Keratinocyte (primary cell): Measurements from ENCODE around the gene SRPK2. TPM values are rescaled to one million over a fixed set of nuclear protein-coding genes. Genes with fewer than 3 reads are reported as not detected.
"Not testable (repeated sequence)": the region's sequence is repeated elsewhere in the genome, so short reads cannot be mapped to it uniquely, and the experiment has no call there.

ENCODE experiments used
- DNase-seq: peaks from one replicate; pipeline ENCODE4 v3.0.0-alpha.2; 2011; ENCODE audit warnings: low read depth, missing footprints, low spot score
- FAIRE-seq: peaks from 2 replicates; lab custom pipeline; 2011; peaks lifted over from hg19 to GRCh38; lab: Jason Lieb, UNC
- H2AFZ ChIP-seq: 2 replicates; pipeline ENCODE4 v1.6.0; 2012; ENCODE audit warnings: low read length, control low read depth, inconsistent platforms; ENCODE audit not compliant: control insufficient read depth
- H3K27ac ChIP-seq: 2 replicates; pipeline ENCODE4 v1.5.1; 2011; ENCODE audit warnings: low read length; ENCODE audit not compliant: control insufficient read depth, insufficient read depth
- H3K27me3 ChIP-seq: 3 replicates; pipeline ENCODE4 v1.6.0; 2011; ENCODE audit warnings: low read length; ENCODE audit not compliant: control insufficient read depth, insufficient read depth; ENCODE audit errors: extremely low read depth
- H3K36me3 ChIP-seq, 2 experiments: 2 replicates in 1 of 2; 3 replicates in 1 of 2; pipeline ENCODE4 v1.5.1; 2011; ENCODE audit warnings: low read length in 2 of 2, mild to moderate bottlenecking in 1 of 2; ENCODE audit not compliant: control insufficient read depth in 2 of 2, insufficient read depth in 2 of 2; ENCODE audit errors: extremely low read depth in 1 of 2
- H3K4me1 ChIP-seq: 3 replicates; pipeline ENCODE4 v1.5.1; 2011; ENCODE audit warnings: low read length; ENCODE audit not compliant: control insufficient read depth, insufficient read depth; ENCODE audit errors: extremely low read depth
- H3K4me2 ChIP-seq: 3 replicates; pipeline ENCODE4 v1.6.0; 2011; ENCODE audit warnings: low read depth, low read length; ENCODE audit not compliant: control insufficient read depth, insufficient read depth; ENCODE audit errors: extremely low read depth
- H3K4me3 ChIP-seq, 3 experiments: fragments of 200-600 bp in 1 of 3; sonication (generic) in 1 of 3; 2 replicates in 2 of 3; 3 replicates in 1 of 3; pipeline ENCODE4 v1.5.1; 2011 to 2016; ENCODE audit warnings: low read length in 3 of 3, mild to moderate bottlenecking in 3 of 3, control low read depth in 2 of 3, inconsistent platforms in 1 of 3, low read depth in 1 of 3, mixed read lengths in 1 of 3, mixed run types in 1 of 3, moderate library complexity in 1 of 3; ENCODE audit not compliant: control insufficient read depth in 2 of 3, insufficient read depth in 2 of 3; ENCODE audit errors: extremely low read depth in 1 of 3
- H3K79me2 ChIP-seq: 2 replicates; pipeline ENCODE4 v1.6.0; 2012; ENCODE audit warnings: low read length; ENCODE audit not compliant: control insufficient read depth, insufficient read depth
- H3K9ac ChIP-seq: 3 replicates; pipeline ENCODE4 v1.6.0; 2011; ENCODE audit warnings: low read length; ENCODE audit not compliant: control insufficient read depth, insufficient read depth; ENCODE audit errors: extremely low read depth
- H3K9me1 ChIP-seq: 3 replicates; pipeline ENCODE4 v1.6.0; 2011; ENCODE audit warnings: low read length; ENCODE audit not compliant: control insufficient read depth, insufficient read depth; ENCODE audit errors: extremely low read depth
- H3K9me3 ChIP-seq: 2 replicates; pipeline ENCODE4 v1.5.1; 2012; ENCODE audit warnings: low read depth, low read length; ENCODE audit not compliant: control insufficient read depth
- H4K20me1 ChIP-seq: 3 replicates; pipeline ENCODE4 v1.6.0; 2011; ENCODE audit warnings: low read length; ENCODE audit not compliant: control insufficient read depth, insufficient read depth; ENCODE audit errors: extremely low read depth
- CTCF ChIP-seq, 3 experiments: IDR thresholded peaks in 1 of 3; conservative IDR thresholded peaks in 1 of 3; optimal IDR thresholded peaks in 1 of 3; 2 replicates in 2 of 3; 3 replicates in 1 of 3; pipeline versions ENCODE3 to v1.5.1; 2011; ENCODE audit warnings: low read length in 3 of 3, mild to moderate bottlenecking in 3 of 3, moderate library complexity in 2 of 3, control low read depth in 1 of 3, inconsistent platforms in 1 of 3; ENCODE audit not compliant: insufficient read depth in 2 of 3; ENCODE audit errors: extremely low read depth in 1 of 3
- EZH2 ChIP-seq: IDR thresholded peaks from one replicate; pipeline ENCODE4 v1.6.1; 2012; ENCODE audit warnings: inconsistent platforms, mild to moderate bottlenecking, low read length, moderate library complexity
- dilution Hi-C: fragments of 300-500 bp; cut with MboI; formaldehyde crosslinking; loops from one replicate; pipeline ENCODE4 v1.7.0; 2020; ENCODE audit warnings: low sequenced_read_pairs; ENCODE audit not compliant: extremely low pct_ligation_motif_present
- polyA plus RNA-seq, 5 experiments: library from polyadenylated mRNA; depleted of rRNA in 3 of 5; stranded (reverse) in 3 of 5; stranded (forward) in 1 of 5; unstranded in 1 of 5; fragments of >200 nt; gene quantifications; 1 replicate in 1 of 5; 2 replicates in 3 of 5; 3 replicates in 1 of 5; pipeline versions ENCODE4 v1.2.1 to v1.2.3, GENCODE V29; 2011 to 2012; ENCODE audit warnings: missing spikeins in 2 of 5, low read depth in 1 of 5, low replicate concordance in 1 of 5

Gene SRPK2
- polyA plus RNA-seq, 1 donor (not counting 4 experiments of a cell fraction or from before 2014, with no cell fraction given), result 40.2 TPM

- peaks cover 14% of the 10 kb centered on the region for H3K4me1 ChIP-seq
- DNase-seq, result no peak
- H3K9me1 ChIP-seq, result peaks cover 2% of the 10 kb centered on the region
- H3K36me3 ChIP-seq, result peaks cover 0 to 2% of the 10 kb centered on the region in 2 experiments
- no peaks in the 10 kb centered on the region for H3K9me3 ChIP-seq
- H3K27me3 ChIP-seq, result no peaks in the 10 kb centered on the region
- no peak overlapping the region for H3K4me3 ChIP-seq
- FAIRE-seq, result no peak
- dilution Hi-C loops, result no loop called here
- H2AFZ ChIP-seq, result no peak overlapping the region
- TF ChIP-seq EZH2 (no peak), CTCF (optimal IDR thresholded peaks at IDR 0.05 in 1 of 3, IDR thresholded peaks at IDR 0.05 in 1 of 3, conservative IDR thresholded peaks at IDR 0.05 in 1 of 3; ENCODE audit: extremely low read depth in 1 of 3, insufficient read depth in 2 of 3, low read length in 3 of 3) (no peak)
- no peak overlapping the region for H3K27ac ChIP-seq
- H4K20me1 ChIP-seq, result peaks cover 2% of the 10 kb centered on the region
- peak overlapping the region; percentile 27 for H3K4me2 ChIP-seq
- H3K79me2 ChIP-seq, result peaks cover 77% of the 10 kb centered on the region
- no peak overlapping the region for H3K9ac ChIP-seq
These were observed 127.0 kb downstream of the SRPK2 start for GRCh38 chr7:105261689-105262088.

- FAIRE-seq, H3K4me2 ChIP-seq, H3K4me3 ChIP-seq, H4K20me1 ChIP-seq, dilution Hi-C loops, H3K9me3 ChIP-seq, H2AFZ ChIP-seq, H3K9ac ChIP-seq, H3K36me3 ChIP-seq, H3K27ac ChIP-seq, H3K27me3 ChIP-seq, H3K4me1 ChIP-seq, DNase-seq, H3K9me1 ChIP-seq: not testable (repeated sequence)
- peaks cover 78% of the 10 kb centered on the region for H3K79me2 ChIP-seq
These were observed 128.4 kb downstream of the SRPK2 start for GRCh38 chr7:105260201-105260871.

- H3K4me1 ChIP-seq, H3K9ac ChIP-seq, H3K4me2 ChIP-seq, DNase-seq, dilution Hi-C loops, H3K36me3 ChIP-seq, FAIRE-seq, H2AFZ ChIP-seq, H3K9me3 ChIP-seq, H3K27me3 ChIP-seq, H3K4me3 ChIP-seq, H4K20me1 ChIP-seq, H3K9me1 ChIP-seq, H3K27ac ChIP-seq: not testable (repeated sequence)
- H3K79me2 ChIP-seq, result peaks cover 75% of the 10 kb centered on the region
These were observed 129.8 kb downstream of the SRPK2 start for GRCh38 chr7:105258919-105259318.
